Progenitor cell of endocrine pancreas (in vitro differentiated cells): ENCODE results near the gene SNUPN. TPM values are rescaled to one million over a fixed set of nuclear protein-coding genes. Genes with fewer than 3 reads are reported as not detected.

Experiments used
- DNase-seq: peaks from one replicate; pipeline ENCODE4 v3.0.0; 2021; ENCODE audit warnings: low spot score; ENCODE audit not compliant: unreplicated experiment
- H3K27ac Mint-ChIP-seq: 2 replicates; pipeline ENCODE4 v1.8.0; 2021; ENCODE audit warnings: mild to moderate bottlenecking, moderate library complexity, mixed read lengths
- H3K27me3 Mint-ChIP-seq: 2 replicates; pipeline ENCODE4 v1.8.0; 2021; ENCODE audit warnings: mixed read lengths
- H3K36me3 Mint-ChIP-seq: 2 replicates; pipeline ENCODE4 v1.8.0; 2022; ENCODE audit warnings: mixed read lengths; ENCODE audit not compliant: insufficient read depth
- H3K4me1 Mint-ChIP-seq: 2 replicates; pipeline ENCODE4 v1.8.0; 2021; ENCODE audit warnings: low read depth, mixed read lengths
- H3K4me3 Mint-ChIP-seq: 2 replicates; pipeline ENCODE4 v1.8.0; 2021; ENCODE audit warnings: low read depth, mild to moderate bottlenecking, moderate library complexity, mixed read lengths
- H3K9me3 Mint-ChIP-seq: 2 replicates; pipeline ENCODE4 v1.8.0; 2021; ENCODE audit warnings: low read depth, mixed read lengths
- CTCF ChIP-seq: fragments of 200-600 bp; sonication (generic); IDR thresholded peaks from one replicate; pipeline ENCODE4 v1.5.0; 2021; ENCODE audit warnings: antibody characterized with exemption, mild to moderate bottlenecking; ENCODE audit not compliant: unreplicated experiment
- total RNA-seq: library from RNA; stranded (reverse); gene quantifications from 2 replicates; pipeline ENCODE4 v1.2.1, GENCODE V29; 2021

The SNUPN gene
- total RNA-seq, 1 donor from 2014 or later, result 21.1 TPM

DNA sequence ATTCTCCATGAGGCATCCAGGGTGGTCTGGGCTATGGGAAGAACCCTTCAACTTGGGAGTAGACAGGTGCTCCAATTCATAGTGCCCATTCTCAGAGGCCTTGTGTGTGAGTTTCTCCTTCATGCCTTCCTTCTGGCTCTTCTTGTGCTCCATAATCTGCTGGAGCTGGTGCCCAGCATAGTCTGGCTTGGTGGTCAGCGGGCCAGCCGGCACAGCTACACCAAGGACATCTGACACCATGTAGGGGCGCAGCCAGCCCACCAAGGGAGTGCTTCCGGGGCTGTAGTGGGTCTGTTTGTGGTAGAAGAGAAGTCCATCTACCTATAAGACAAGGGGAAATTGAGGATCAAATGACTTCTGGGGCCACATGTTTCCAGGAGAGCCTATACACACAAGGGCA is 27.2 kb downstream of the SNUPN start:
- Mint-ChIP-seq H3K4me3 (no peak overlapping the region), H3K27me3 (no peaks in the 10 kb centered on the region), H3K36me3 (peaks cover 20% of the 10 kb centered on the region), H3K27ac (no peak overlapping the region), H3K4me1 (peaks cover 14% of the 10 kb centered on the region), H3K9me3 (no peaks in the 10 kb centered on the region)
- no peak for DNase-seq
- no peak for TF ChIP-seq CTCF

- H3K27me3 Mint-ChIP-seq, result no peaks in the 10 kb centered on the region
- peaks cover 20% of the 10 kb centered on the region for H3K36me3 Mint-ChIP-seq
These were observed 27.7 kb downstream of the SNUPN start for GRCh38 chr15:75597667-75598341.

DNA sequence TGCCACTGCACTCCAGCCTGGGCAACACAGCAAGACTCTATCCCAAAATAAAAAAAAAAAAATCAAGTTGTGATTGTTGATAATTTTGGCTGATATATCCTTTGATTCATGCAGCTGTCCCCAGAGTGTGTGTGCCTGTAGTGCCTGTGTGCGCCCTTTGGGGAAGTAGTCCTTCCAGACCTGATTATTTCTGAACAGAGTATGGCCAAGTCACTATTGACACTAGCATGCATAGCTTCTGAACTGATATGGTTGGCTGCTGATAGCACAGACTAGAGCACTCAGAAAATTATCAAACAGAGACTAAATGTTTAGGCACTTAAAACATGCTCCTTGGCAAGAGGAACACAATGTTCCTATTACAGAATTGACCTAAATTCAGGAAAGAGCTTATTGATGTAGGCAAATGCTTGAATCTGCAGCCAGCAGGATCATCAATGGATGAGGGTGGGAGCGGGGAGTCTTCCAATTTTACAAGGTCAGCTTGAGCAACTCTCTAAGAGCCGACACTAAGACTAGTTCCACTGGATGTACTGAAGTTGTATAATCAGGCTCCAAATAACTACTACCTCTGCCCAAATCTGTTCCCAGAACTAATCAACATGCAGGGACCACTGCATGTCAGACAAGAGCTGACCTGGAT is 28.7 kb downstream of the SNUPN start:
- Mint-ChIP-seq H3K4me1 (peaks cover 18% of the 10 kb centered on the region), H3K27me3 (no peaks in the 10 kb centered on the region), H3K9me3 (no peaks in the 10 kb centered on the region), H3K4me3 (no peak overlapping the region), H3K36me3 (peaks cover 21% of the 10 kb centered on the region), H3K27ac (no peak overlapping the region)
- DNase-seq, result no peak
- TF ChIP-seq CTCF, result no peak

More at GRCh38 chr15:75597667-75598341, 27.7 kb downstream of the SNUPN start:
- no peak for DNase-seq
- Mint-ChIP-seq H3K4me3 (no peak overlapping the region), H3K27ac (no peak overlapping the region), H3K4me1 (peaks cover 14% of the 10 kb centered on the region), H3K9me3 (no peaks in the 10 kb centered on the region)
- TF ChIP-seq CTCF, result peak; percentile 40

DNA sequence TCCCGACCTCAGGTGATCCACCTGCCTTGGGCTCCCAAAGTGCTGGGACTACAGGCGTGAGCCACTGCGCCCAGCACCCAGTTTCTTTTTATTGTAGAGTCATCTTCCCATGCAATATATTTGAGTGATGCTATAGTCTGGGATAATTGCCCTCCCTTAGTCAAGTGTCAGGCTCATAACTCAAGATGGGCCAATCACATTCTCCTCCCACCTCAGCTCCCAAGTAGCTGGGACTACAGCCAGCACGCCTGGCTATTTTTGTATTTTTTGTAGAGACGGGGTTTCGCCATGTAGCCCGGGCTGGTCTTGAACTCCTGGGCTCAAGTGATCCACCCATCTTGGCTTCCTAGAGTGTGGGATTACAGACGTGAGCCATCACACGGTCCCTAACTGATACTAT is 31.2 kb downstream of the SNUPN start:
- no peaks in the 10 kb centered on the region for H3K9me3 Mint-ChIP-seq
- no peak overlapping the region for H3K27ac Mint-ChIP-seq
- H3K4me1 Mint-ChIP-seq, result peaks cover 21% of the 10 kb centered on the region
- DNase-seq, result no peak
- no peak for TF ChIP-seq CTCF
- peaks cover 20% of the 10 kb centered on the region for H3K36me3 Mint-ChIP-seq
- H3K27me3 Mint-ChIP-seq, result no peaks in the 10 kb centered on the region
- H3K4me3 Mint-ChIP-seq, result no peak overlapping the region

DNA sequence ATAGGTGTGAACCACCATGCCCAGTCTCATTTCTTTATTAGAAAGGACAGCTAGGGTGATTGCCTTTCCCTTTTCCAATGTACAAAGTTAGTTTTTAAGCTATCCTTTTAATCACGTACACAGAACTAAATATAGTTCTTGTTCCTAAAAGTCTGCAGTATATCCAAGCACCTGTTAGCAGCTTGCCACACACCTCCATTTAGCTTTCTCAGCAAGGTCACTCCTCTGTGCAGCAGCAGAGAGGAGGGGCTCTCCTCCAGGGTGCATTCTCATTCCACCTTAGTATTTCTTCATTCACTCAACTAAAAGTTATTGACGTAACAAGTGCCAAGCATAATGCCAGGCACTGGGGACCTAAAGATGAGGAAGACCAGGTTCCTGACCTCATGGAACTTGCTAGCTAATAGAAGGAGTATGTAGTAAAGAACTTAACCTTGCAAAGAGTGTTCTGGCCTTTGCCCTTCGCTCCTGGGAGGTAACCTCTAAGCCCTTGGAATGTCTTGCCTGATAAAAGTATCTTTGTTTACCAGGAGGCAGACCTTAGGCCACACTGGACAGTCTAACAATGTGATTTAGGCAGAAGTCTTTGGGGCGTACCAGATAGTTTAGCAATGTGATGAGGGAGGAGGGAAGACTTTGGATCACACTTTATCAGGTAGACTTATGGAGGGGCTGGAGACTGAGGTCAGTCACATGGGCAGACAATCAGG is 33.7 kb downstream of the SNUPN start:
- peak overlapping the region; percentile 54 for H3K27ac Mint-ChIP-seq
- H3K27me3 Mint-ChIP-seq, result no peaks in the 10 kb centered on the region
- H3K9me3 Mint-ChIP-seq, result no peaks in the 10 kb centered on the region
- TF ChIP-seq CTCF, result no peak
- peaks cover 17% of the 10 kb centered on the region for H3K36me3 Mint-ChIP-seq
- H3K4me3 Mint-ChIP-seq, result no peak overlapping the region
- no peak for DNase-seq
- H3K4me1 Mint-ChIP-seq, result peaks cover 9% of the 10 kb centered on the region
